ENCODE measurements around the gene KLHL26.

DNA sequence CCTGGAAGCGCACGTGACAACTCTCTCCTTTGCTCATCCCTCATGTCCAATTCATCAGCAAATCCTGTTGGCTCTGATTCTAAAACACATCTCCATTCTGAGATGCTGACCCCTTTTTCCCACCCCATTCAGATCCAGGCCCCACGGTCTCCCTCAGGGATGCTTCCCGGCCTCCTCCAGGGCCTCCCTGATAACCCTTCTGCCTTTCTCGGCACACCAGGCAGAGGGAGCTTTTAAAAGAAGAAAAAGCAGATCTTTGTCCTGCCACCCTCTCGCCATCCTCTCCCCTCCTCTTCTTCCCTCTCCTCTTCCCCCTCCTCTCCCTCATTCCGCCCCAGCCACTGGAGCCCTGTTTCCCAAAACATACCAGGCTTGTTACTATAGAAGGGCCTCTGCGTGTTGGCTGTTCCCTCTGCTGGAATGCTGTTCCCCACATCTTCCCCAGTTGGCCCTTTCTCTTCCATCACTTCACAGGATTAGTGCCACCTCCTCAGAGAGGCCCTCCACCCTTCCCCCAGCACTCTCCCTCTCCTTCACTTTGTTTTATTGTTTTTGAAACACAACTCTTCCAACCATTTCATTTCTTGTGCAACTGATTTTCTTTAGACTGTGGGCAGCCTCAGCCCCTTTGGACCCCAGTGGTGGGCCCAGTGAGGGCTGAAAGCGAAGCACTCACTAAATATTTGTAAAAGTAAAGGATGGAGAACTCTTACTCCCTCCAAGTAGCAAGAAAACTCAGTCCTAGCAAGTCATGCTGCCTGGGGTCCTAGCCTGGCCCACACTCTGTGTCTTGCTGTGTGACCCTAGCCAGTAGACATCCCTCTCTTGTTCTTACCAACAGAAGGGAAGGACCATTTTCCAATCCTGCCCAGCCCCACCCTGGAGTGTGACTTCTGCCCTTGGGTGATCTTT is 27.8 kb upstream of the KLHL26 start:
- TF ChIP-seq, protein P1, sequence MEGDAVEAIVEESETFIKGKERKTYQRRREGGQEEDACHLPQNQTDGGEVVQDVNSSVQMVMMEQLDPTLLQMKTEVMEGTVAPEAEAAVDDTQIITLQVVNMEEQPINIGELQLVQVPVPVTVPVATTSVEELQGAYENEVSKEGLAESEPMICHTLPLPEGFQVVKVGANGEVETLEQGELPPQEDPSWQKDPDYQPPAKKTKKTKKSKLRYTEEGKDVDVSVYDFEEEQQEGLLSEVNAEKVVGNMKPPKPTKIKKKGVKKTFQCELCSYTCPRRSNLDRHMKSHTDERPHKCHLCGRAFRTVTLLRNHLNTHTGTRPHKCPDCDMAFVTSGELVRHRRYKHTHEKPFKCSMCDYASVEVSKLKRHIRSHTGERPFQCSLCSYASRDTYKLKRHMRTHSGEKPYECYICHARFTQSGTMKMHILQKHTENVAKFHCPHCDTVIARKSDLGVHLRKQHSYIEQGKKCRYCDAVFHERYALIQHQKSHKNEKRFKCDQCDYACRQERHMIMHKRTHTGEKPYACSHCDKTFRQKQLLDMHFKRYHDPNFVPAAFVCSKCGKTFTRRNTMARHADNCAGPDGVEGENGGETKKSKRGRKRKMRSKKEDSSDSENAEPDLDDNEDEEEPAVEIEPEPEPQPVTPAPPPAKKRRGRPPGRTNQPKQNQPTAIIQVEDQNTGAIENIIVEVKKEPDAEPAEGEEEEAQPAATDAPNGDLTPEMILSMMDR (IDR thresholded peaks at IDR 0.05; ENCODE audit: borderline replicate concordance, extremely low read depth, low read length, poor library complexity, severe bottlenecking) = no peak
- TF ChIP-seq EZH2 (IDR thresholded peaks at IDR 0.05; ENCODE audit: borderline replicate concordance, low read depth, low read length, severe bottlenecking) = no peak

Data from DND-41 (cell line).